IMR-90 (cell line): ENCODE results near the gene GLRA3. TPM values are rescaled to one million over a fixed set of nuclear protein-coding genes. Genes with fewer than 3 reads are reported as not detected.

Experiments
- ATAC-seq: fragments of 200-7000 bp; cut with Tn5 transposase; 2 replicates; pipeline ENCODE4 v1.9.1; 2020; ENCODE audit warnings: low read depth, mild to moderate bottlenecking, moderate library complexity
- BruUV-seq: library from RNA; stranded (reverse); fragments of 400-500 nt; replicated peaks from 2 replicates; lab custom pipeline; 2021; lab: Mats Ljungman, UMichigan
- CTCF ChIA-PET: fragments of 300-600 bp; formaldehyde crosslinking; extraction: SDS; loops from one replicate; lab custom pipeline; 2021; ENCODE audit warnings: antibody characterized with exemption; lab: Yijun Ruan, JAX
- POLR2A ChIA-PET: fragments of 300-600 bp; sonication (Branson Sonifier 250); formaldehyde crosslinking; loops from one replicate; lab custom pipeline; 2022; ENCODE audit warnings: antibody characterized with exemption; ENCODE audit not compliant: unreplicated experiment; lab: Charles Lee
- DNase-seq: peaks from one replicate; pipeline ENCODE4 v3.0.0; 2013
- H2AFZ ChIP-seq: replicated peaks from 2 replicates; pipeline ENCODE3; 2013; ENCODE audit warnings: low read length, mild to moderate bottlenecking; ENCODE audit not compliant: poor library complexity
- H2AK5ac ChIP-seq: 2 replicates; pipeline ENCODE4 v1.6.1; 2013; ENCODE audit warnings: low read depth, low read length, inconsistent platforms
- H2AK9ac ChIP-seq: replicated peaks from 2 replicates; pipeline ENCODE3; 2013; ENCODE audit warnings: mild to moderate bottlenecking, low read depth, low read length, moderate library complexity; ENCODE audit not compliant: poor library complexity
- H2BK120ac ChIP-seq: 2 replicates; pipeline ENCODE4 v1.6.1; 2013; ENCODE audit warnings: low read depth, low read length, inconsistent platforms
- H2BK15ac ChIP-seq: 3 replicates; pipeline ENCODE4 v1.6.1; 2013; ENCODE audit warnings: low read depth, low read length, inconsistent platforms
- H2BK20ac ChIP-seq: 2 replicates; pipeline ENCODE4 v1.6.1; 2013; ENCODE audit warnings: low read depth, mild to moderate bottlenecking, inconsistent platforms, low read length, moderate library complexity
- H2BK5ac ChIP-seq: 2 replicates; pipeline ENCODE4 v1.6.1; 2013; ENCODE audit warnings: mild to moderate bottlenecking, low read depth, low read length, inconsistent platforms; ENCODE audit not compliant: poor library complexity, severe bottlenecking
- H3K14ac ChIP-seq: replicated peaks from 2 replicates; pipeline ENCODE4 v1.6.1; 2013; ENCODE audit warnings: low read depth, low read length, inconsistent platforms
- H3K18ac ChIP-seq: 2 replicates; pipeline ENCODE4 v1.6.1; 2013; ENCODE audit warnings: low read depth, low read length, control low read depth
- H3K23ac ChIP-seq: 2 replicates; pipeline ENCODE4 v1.6.1; 2013; ENCODE audit warnings: low read depth, low read length, inconsistent platforms
- H3K27ac ChIP-seq: 2 replicates; pipeline ENCODE4 v1.5.1; 2013; ENCODE audit warnings: mild to moderate bottlenecking, control low read depth, low read length; ENCODE audit not compliant: insufficient read depth
- H3K27me3 ChIP-seq: 2 replicates; pipeline ENCODE4 v1.6.1; 2013; ENCODE audit warnings: low read length; ENCODE audit not compliant: control insufficient read depth, insufficient read depth
- H3K36me3 ChIP-seq: 2 replicates; pipeline ENCODE4 v1.6.1; 2013; ENCODE audit warnings: low read length, mixed read lengths; ENCODE audit not compliant: control insufficient read depth, insufficient read depth
- H3K4ac ChIP-seq: 2 replicates; pipeline ENCODE4 v1.6.1; 2013; ENCODE audit warnings: low read depth, low read length, inconsistent platforms
- H3K4me1 ChIP-seq: 2 replicates; pipeline ENCODE4 v1.6.1; 2013; ENCODE audit warnings: low read length, mixed read lengths; ENCODE audit not compliant: control insufficient read depth, insufficient read depth
- H3K4me2 ChIP-seq: 2 replicates; pipeline ENCODE4 v1.6.1; 2013; ENCODE audit warnings: low read depth, mild to moderate bottlenecking, control low read depth, low read length, moderate library complexity
- H3K4me3 ChIP-seq: 2 replicates; pipeline ENCODE4 v1.5.1; 2013; ENCODE audit warnings: low read depth, mild to moderate bottlenecking, control low read depth, low read length, moderate library complexity; ENCODE audit not compliant: insufficient read depth
- H3K56ac ChIP-seq: 2 replicates; pipeline ENCODE4 v1.6.1; 2013; ENCODE audit warnings: low read length, inconsistent platforms; ENCODE audit not compliant: insufficient read depth; ENCODE audit errors: extremely low read depth
- H3K79me1 ChIP-seq, 2 experiments: 2 replicates each; pipeline ENCODE4 v1.6.1; 2013; ENCODE audit warnings: low read length in 2 of 2, inconsistent platforms in 1 of 2, low read depth in 1 of 2
- H3K9ac ChIP-seq: 2 replicates; pipeline ENCODE4 v1.6.1; 2013; ENCODE audit warnings: low read depth, low read length, control low read depth
- H3K9me1 ChIP-seq: 2 replicates; pipeline ENCODE4 v1.6.1; 2013; ENCODE audit warnings: low read length, inconsistent platforms; ENCODE audit not compliant: insufficient read depth
- H3K9me3 ChIP-seq: 2 replicates; pipeline ENCODE4 v1.6.1; 2013; ENCODE audit warnings: low read length; ENCODE audit not compliant: control insufficient read depth, insufficient read depth
- H4K20me1 ChIP-seq: 2 replicates; pipeline ENCODE4 v1.6.1; 2013; ENCODE audit warnings: low read length, inconsistent platforms; ENCODE audit not compliant: insufficient read depth
- H4K5ac ChIP-seq: 2 replicates; pipeline ENCODE4 v1.6.1; 2013; ENCODE audit warnings: mild to moderate bottlenecking, low read depth, low read length, control low read depth
- H4K8ac ChIP-seq, 2 experiments: 2 replicates each; pipeline ENCODE4 v1.6.1; 2013; ENCODE audit warnings: low read depth in 2 of 2, low read length in 2 of 2, control low read depth in 1 of 2, inconsistent platforms in 1 of 2
- H4K91ac ChIP-seq: 2 replicates; pipeline ENCODE4 v1.6.1; 2013; ENCODE audit warnings: low read depth, low read length, inconsistent platforms; ENCODE audit not compliant: insufficient read depth
- CHD1 ChIP-seq: IDR thresholded peaks from 2 replicates; pipeline ENCODE4 v1.6.1; 2012; ENCODE audit warnings: low read depth, low read length, improper control_type of control experiment
- FOS ChIP-seq: fragments of 150-350 bp; IDR thresholded peaks from 2 replicates; pipeline ENCODE4 v1.6.1; 2016; ENCODE audit warnings: low read depth, low read length
- MAFK ChIP-seq: IDR thresholded peaks from 2 replicates; pipeline ENCODE4 v1.6.1; 2012; ENCODE audit warnings: low read depth, low read length, improper control_type of control experiment
- MXI1 ChIP-seq: IDR thresholded peaks from 2 replicates; pipeline ENCODE4 v1.6.1; 2012; ENCODE audit warnings: low read depth, mild to moderate bottlenecking, low read length, moderate library complexity, borderline replicate concordance
- NFE2L2 ChIP-seq: fragments of 150-350 bp; IDR thresholded peaks from 2 replicates; pipeline ENCODE4 v1.6.1; 2016; ENCODE audit warnings: low read depth, mild to moderate bottlenecking, low read length
- RAD21 ChIP-seq: IDR thresholded peaks from 2 replicates; pipeline ENCODE4 v1.6.1; 2012; ENCODE audit warnings: low read length, improper control_type of control experiment
- RCOR1 ChIP-seq: IDR thresholded peaks from 2 replicates; pipeline ENCODE4 v1.6.1; 2012; ENCODE audit warnings: mild to moderate bottlenecking, low read length, improper control_type of control experiment; ENCODE audit not compliant: insufficient replicate concordance
- SMC3 ChIP-seq: fragments of 150-350 bp; IDR thresholded peaks from 2 replicates; pipeline ENCODE4 v1.6.1; 2016; ENCODE audit warnings: low read depth, mild to moderate bottlenecking, antibody characterized with exemption, low read length, moderate library complexity
- WGBS, 2 experiments: methylation state at CpG; one replicate each; pipeline versions ENCODE4 v1.1.5 to v1.1.7; 2013; ENCODE audit warnings: missing lambda C conversion rate in 2 of 2; ENCODE audit not compliant: insufficient read length in 1 of 2; ENCODE audit errors: extremely low coverage in 2 of 2; 5-methylcytosine and 5-hydroxymethylcytosine counted together
- dilution Hi-C: fragments of 300-500 bp; cut with HindIII; formaldehyde crosslinking; loops from one replicate; pipeline ENCODE4 v1.14.3; 2018; ENCODE audit warnings: low sequenced_read_pairs; ENCODE audit not compliant: unreplicated experiment
- in situ Hi-C: fragments of 300-500 bp; cut with MboI; formaldehyde crosslinking; loops from 3 replicates; pipeline ENCODE4 v1.14.3; 2019; ENCODE audit warnings: low sequenced_read_pairs, inconsistent platforms, mixed read lengths
- intact Hi-C: fragments of 100-400 bp; cut with micrococcal nuclease; formaldehyde crosslinking; loops from 2 replicates; pipeline ENCODE4 v1.10.0; 2022
- polyA plus RNA-seq, 3 experiments: library from polyadenylated mRNA; depleted of rRNA; stranded (reverse); fragments of >200 nt; gene quantifications; 2 replicates each; pipeline ENCODE4 v1.2.3, GENCODE V29; 2012; ENCODE audit warnings: low replicate concordance in 1 of 3
- total RNA-seq: library from RNA; depleted of rRNA; stranded (reverse); fragments of >200 nt; gene quantifications from 2 replicates; pipeline ENCODE4 v1.2.3, GENCODE V29; 2012
- TF ChIP-seq, protein P1 (sequence below): conservative IDR thresholded peaks from 2 replicates; pipeline ENCODE4 v1.5.1; 2012; ENCODE audit warnings: mild to moderate bottlenecking, low read depth, low read length, improper control_type of control experiment
- TF ChIP-seq, protein P2 (sequence below): fragments of 150-350 bp; IDR thresholded peaks from 2 replicates; pipeline ENCODE4 v1.6.1; 2016; ENCODE audit warnings: low read depth, mild to moderate bottlenecking, low read length, moderate library complexity, borderline replicate concordance
- TF ChIP-seq, protein P3 (sequence below): fragments of 150-350 bp; IDR thresholded peaks from 2 replicates; pipeline ENCODE4 v1.6.1; 2017; ENCODE audit warnings: mild to moderate bottlenecking, antibody characterized with exemption, low read length, low read depth

The GLRA3 gene
- total and polyA plus RNA-seq, 2 of the 4 experiments (the other 2 are of a cell fraction): not detected

DNA sequence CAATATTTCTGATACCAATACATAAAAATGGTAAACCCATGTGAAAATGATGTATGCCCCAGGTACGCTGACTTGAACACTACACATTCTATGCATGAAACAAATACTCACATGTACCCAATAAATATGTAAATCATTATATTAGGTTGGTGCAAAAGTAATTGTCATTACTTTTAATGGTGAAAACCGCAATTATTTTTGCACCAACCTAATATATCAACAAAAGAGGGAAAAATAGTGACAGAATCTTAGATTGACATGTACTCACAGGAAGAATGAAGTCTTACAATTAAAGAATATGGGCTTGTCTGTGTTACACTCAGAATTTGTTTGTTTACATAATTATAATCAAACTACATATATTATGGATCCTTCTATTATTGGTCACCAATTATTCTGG lies 82.3 kb downstream of the GLRA3 start:
- intact Hi-C loops (no loop called here), in situ Hi-C loops (no loop called here), dilution Hi-C loops (no loop called here)
- no TSS peak for BruUV-seq
- no peaks in the 10 kb centered on the region for H4K20me1 ChIP-seq
- ATAC-seq (no peak), DNase-seq (no peak)
- H3K79me1 ChIP-seq: no peaks in the 10 kb centered on the region
- no peak overlapping the region for H2AFZ ChIP-seq
- H3K9me1 ChIP-seq: no peaks in the 10 kb centered on the region
- H3K9ac ChIP-seq: no peak overlapping the region
- no peak overlapping the region for H2AK9ac ChIP-seq
- H2BK20ac ChIP-seq: no peak overlapping the region
- POLR2A ChIA-PET: no interaction called here
- H4K91ac ChIP-seq: no peak overlapping the region
- H3K4me3 ChIP-seq: no peak overlapping the region
- no peak overlapping the region for H3K4me2 ChIP-seq
- no peak overlapping the region for H2BK120ac ChIP-seq
- H3K18ac ChIP-seq: no peak overlapping the region
- H2AK5ac ChIP-seq: no peak overlapping the region
- no peak overlapping the region for H3K23ac ChIP-seq
- H3K27me3 ChIP-seq: no peaks in the 10 kb centered on the region
- TF ChIP-seq, protein P1, sequence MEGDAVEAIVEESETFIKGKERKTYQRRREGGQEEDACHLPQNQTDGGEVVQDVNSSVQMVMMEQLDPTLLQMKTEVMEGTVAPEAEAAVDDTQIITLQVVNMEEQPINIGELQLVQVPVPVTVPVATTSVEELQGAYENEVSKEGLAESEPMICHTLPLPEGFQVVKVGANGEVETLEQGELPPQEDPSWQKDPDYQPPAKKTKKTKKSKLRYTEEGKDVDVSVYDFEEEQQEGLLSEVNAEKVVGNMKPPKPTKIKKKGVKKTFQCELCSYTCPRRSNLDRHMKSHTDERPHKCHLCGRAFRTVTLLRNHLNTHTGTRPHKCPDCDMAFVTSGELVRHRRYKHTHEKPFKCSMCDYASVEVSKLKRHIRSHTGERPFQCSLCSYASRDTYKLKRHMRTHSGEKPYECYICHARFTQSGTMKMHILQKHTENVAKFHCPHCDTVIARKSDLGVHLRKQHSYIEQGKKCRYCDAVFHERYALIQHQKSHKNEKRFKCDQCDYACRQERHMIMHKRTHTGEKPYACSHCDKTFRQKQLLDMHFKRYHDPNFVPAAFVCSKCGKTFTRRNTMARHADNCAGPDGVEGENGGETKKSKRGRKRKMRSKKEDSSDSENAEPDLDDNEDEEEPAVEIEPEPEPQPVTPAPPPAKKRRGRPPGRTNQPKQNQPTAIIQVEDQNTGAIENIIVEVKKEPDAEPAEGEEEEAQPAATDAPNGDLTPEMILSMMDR: no peak
- TF ChIP-seq MAFK (no peak), FOS (no peak), MXI1 (no peak), SMC3 (no peak), RCOR1 (no peak), NFE2L2 (no peak), CHD1 (no peak), RAD21 (no peak)
- TF ChIP-seq, protein P2, sequence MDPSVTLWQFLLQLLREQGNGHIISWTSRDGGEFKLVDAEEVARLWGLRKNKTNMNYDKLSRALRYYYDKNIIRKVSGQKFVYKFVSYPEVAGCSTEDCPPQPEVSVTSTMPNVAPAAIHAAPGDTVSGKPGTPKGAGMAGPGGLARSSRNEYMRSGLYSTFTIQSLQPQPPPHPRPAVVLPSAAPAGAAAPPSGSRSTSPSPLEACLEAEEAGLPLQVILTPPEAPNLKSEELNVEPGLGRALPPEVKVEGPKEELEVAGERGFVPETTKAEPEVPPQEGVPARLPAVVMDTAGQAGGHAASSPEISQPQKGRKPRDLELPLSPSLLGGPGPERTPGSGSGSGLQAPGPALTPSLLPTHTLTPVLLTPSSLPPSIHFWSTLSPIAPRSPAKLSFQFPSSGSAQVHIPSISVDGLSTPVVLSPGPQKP: no peak
- TF ChIP-seq, protein P3, sequence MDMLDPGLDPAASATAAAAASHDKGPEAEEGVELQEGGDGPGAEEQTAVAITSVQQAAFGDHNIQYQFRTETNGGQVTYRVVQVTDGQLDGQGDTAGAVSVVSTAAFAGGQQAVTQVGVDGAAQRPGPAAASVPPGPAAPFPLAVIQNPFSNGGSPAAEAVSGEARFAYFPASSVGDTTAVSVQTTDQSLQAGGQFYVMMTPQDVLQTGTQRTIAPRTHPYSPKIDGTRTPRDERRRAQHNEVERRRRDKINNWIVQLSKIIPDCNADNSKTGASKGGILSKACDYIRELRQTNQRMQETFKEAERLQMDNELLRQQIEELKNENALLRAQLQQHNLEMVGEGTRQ: no peak
- H3K4ac ChIP-seq: no peak overlapping the region
- no peak overlapping the region for H2BK15ac ChIP-seq
- no peak overlapping the region for H3K27ac ChIP-seq
- H4K8ac ChIP-seq: no peak overlapping the region
- no CpG with 5 or more reads among the region's 2 CpGs for WGBS, 2 experiments
- H3K56ac ChIP-seq: no peak overlapping the region
- H2BK5ac ChIP-seq: no peak overlapping the region
- H4K5ac ChIP-seq: no peak overlapping the region
- H3K4me1 ChIP-seq: no peaks in the 10 kb centered on the region
- no peak overlapping the region for H3K14ac ChIP-seq
- CTCF ChIA-PET: no interaction called here
- H3K36me3 ChIP-seq: no peaks in the 10 kb centered on the region
- peaks cover 3% of the 10 kb centered on the region; the same call in 1 of the 2 replicates for H3K9me3 ChIP-seq
